Activated CD4-positive, alpha-beta T cell treated with anti-CD3 and anti-CD28 coated beads for 36 hours (primary cell): ENCODE data around the gene SURF1. TPM values are rescaled to one million over a fixed set of nuclear protein-coding genes. Genes with fewer than 3 reads are reported as not detected.
"Not testable (repeated sequence)": the region's sequence is repeated elsewhere in the genome, so short reads cannot be mapped to it uniquely, and the experiment has no call there.

Experiments
- ATAC-seq: fragments of 200-7000 bp; cut with Tn5 transposase; one replicate; pipeline ENCODE4 v1.10.0; 2021; ENCODE audit warnings: mild to moderate bottlenecking, moderate library complexity
- CTCF ChIA-PET: fragments of 350-600 bp; sonication (Branson Sonifier 250); formaldehyde crosslinking; loops from one replicate; lab custom pipeline; 2021; ENCODE audit warnings: antibody characterized with exemption; lab: Charles Lee
- POLR2A ChIA-PET: fragments of 350-600 bp; sonication (Branson Sonifier 250); formaldehyde crosslinking; loops from one replicate; lab custom pipeline; 2021; ENCODE audit warnings: antibody characterized with exemption, inconsistent platforms; lab: Charles Lee
- DNase-seq: peaks from one replicate; pipeline ENCODE4 v3.0.0-alpha.2; 2020
- H3K27ac Mint-ChIP-seq: one replicate; pipeline ENCODE4 v1.8.0; 2021; ENCODE audit warnings: mixed read lengths
- H3K27me3 Mint-ChIP-seq: one replicate; pipeline ENCODE4 v1.8.0; 2021; ENCODE audit warnings: mixed read lengths
- H3K36me3 Mint-ChIP-seq: one replicate; pipeline ENCODE4 v1.8.0; 2021; ENCODE audit warnings: low read depth, mixed read lengths
- H3K4me1 Mint-ChIP-seq: one replicate; pipeline ENCODE4 v1.8.0; 2021; ENCODE audit warnings: mixed read lengths
- H3K4me3 Mint-ChIP-seq: one replicate; pipeline ENCODE4 v1.8.0; 2021; ENCODE audit warnings: mild to moderate bottlenecking, moderate library complexity, mixed read lengths
- H3K9me3 Mint-ChIP-seq: one replicate; pipeline ENCODE4 v1.8.0; 2021; ENCODE audit warnings: low read depth, mixed read lengths
- intact Hi-C, 2 experiments: fragments of 100-400 bp; cut with DNase I in 1 of 2; cut with micrococcal nuclease in 1 of 2; formaldehyde crosslinking; loops; one replicate each; pipeline versions ENCODE4 v1.14.2 to v1.15.1; 2022 to 2024; cut with DNase I, micrococcal nuclease
- total RNA-seq, 2 experiments: library from RNA; stranded (reverse); gene quantifications; one replicate each; pipeline ENCODE4 v1.2.3, GENCODE V29; 2021

Gene SURF1
- total RNA-seq, 2 experiments from 2014 or later, result 17.4 to 29.1 TPM

DNA sequence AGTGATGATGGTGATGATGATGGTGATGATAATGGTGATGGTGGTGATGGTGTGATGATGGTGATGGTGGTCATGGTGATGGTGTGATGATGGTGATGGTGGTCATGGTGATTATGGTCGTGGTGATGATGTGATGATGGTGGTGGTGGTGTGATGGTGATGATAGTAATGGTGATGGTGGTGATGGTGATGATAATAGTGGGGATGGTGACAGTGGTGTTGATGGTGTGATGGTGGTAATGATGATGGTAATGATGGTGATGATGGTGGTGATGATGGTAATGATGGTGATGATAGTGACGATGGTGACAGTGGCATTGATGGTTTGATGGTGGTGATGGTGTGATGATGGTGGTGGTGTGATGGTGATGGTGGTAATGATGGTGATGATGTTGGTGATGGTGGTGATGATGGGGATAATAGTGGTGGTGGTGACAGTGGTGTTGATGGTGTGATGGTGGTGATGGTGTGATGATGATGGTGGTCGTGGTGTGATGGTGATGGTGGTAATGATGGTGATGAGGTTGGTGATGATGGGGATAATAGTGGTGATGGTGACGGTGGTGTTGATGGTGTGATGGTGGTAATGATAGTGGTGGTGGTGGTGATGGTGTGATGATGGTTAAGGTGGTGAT lies 26.3 kb upstream of the SURF1 start:
- H3K27ac Mint-ChIP-seq, result no peak overlapping the region
- no peaks in the 10 kb centered on the region for H3K4me1 Mint-ChIP-seq
- no peak for DNase-seq
- no peaks in the 10 kb centered on the region for H3K36me3 Mint-ChIP-seq
- H3K27me3 Mint-ChIP-seq, result no peaks in the 10 kb centered on the region
- no peaks in the 10 kb centered on the region for H3K9me3 Mint-ChIP-seq
- no peak for ATAC-seq
- POLR2A ChIA-PET, result no interaction called here
- intact Hi-C loops, result no loop called here
- H3K4me3 Mint-ChIP-seq, result no peak overlapping the region
- CTCF ChIA-PET, result no interaction called here

DNA sequence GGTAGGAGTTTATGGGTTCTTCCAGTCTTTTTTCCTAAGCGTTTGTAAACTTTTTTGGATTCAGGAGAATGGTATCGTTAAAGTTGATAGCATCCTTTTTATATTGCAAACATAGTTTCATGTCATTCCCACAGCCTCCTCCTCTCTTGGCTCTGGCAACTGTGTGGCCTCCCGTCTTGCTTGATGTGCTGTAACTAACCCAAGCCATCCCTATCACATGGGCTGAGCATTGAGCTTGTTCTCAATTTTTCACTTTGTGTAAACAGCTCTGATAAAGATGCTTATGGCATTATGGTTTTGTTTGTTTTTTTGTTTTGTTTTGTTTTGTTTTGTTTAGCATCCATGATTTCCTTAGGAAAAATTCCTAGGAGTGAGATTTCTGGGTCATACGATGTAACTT lies 24.4 kb upstream of the SURF1 start:
- ATAC-seq, result no peak
- no peak for DNase-seq
- CTCF ChIA-PET, result interaction anchor here (1.0 kb wide), 1 partner anchor 55 kb away, joined by 3 read pairs; no protein-coding TSS in a partner anchor
- H3K27me3 Mint-ChIP-seq, result no peaks in the 10 kb centered on the region
- intact Hi-C loops, result no loop called here
- H3K4me3 Mint-ChIP-seq, result no peak overlapping the region
- no peak overlapping the region for H3K27ac Mint-ChIP-seq
- no peaks in the 10 kb centered on the region for H3K36me3 Mint-ChIP-seq
- H3K9me3 Mint-ChIP-seq, result no peaks in the 10 kb centered on the region
- POLR2A ChIA-PET, result interaction anchor here (0.5 kb wide), 1 partner anchor 13 kb away, joined by 4 read pairs; no protein-coding TSS in a partner anchor
- peaks cover 2% of the 10 kb centered on the region for H3K4me1 Mint-ChIP-seq

- POLR2A ChIA-PET, result no interaction called here
- Mint-ChIP-seq H3K4me3 (no peak overlapping the region), H3K27ac (no peak overlapping the region), H3K36me3 (peaks cover 7% of the 10 kb centered on the region), H3K4me1 (peaks cover 5% of the 10 kb centered on the region), H3K27me3 (no peaks in the 10 kb centered on the region), H3K9me3 (no peaks in the 10 kb centered on the region)
- ATAC-seq (no peak), DNase-seq (no peak)
- intact Hi-C loops, result loop anchor here in 1 of 2 experiments (10.0 kb wide), 3 partner anchors 505 to 1025 kb away; partner anchors contain the start of genes AK8, SETX, SPACA9 and VAV2
- CTCF ChIA-PET, result interaction anchor here (0.6 kb wide), 1 partner anchor 110 kb away, joined by 4 read pairs; no protein-coding TSS in a partner anchor
These were observed 23.1 kb upstream of the SURF1 start for GRCh38 chr9:133379153-133380086.

GRCh38 chr9:133378408-133378962 lies 22.2 kb upstream of the SURF1 start:
- Mint-ChIP-seq H3K36me3 (peaks cover 13% of the 10 kb centered on the region), H3K9me3 (no peaks in the 10 kb centered on the region), H3K27me3 (no peaks in the 10 kb centered on the region), H3K4me3 (no peak overlapping the region), H3K27ac (no peak overlapping the region), H3K4me1 (peaks cover 10% of the 10 kb centered on the region)
- ChIA-PET CTCF (interaction anchor here (2.3 kb wide), 1 partner anchor 39 kb away, joined by 10 read pairs; no protein-coding TSS in a partner anchor), POLR2A (no interaction called here)
- intact Hi-C loops, result loop anchor here in 1 of 2 experiments (10.0 kb wide), 3 partner anchors 504 to 1024 kb away; partner anchors contain the start of genes AK8, SETX, SPACA9 and VAV2
- ATAC-seq (no peak), DNase-seq (no peak)

DNA sequence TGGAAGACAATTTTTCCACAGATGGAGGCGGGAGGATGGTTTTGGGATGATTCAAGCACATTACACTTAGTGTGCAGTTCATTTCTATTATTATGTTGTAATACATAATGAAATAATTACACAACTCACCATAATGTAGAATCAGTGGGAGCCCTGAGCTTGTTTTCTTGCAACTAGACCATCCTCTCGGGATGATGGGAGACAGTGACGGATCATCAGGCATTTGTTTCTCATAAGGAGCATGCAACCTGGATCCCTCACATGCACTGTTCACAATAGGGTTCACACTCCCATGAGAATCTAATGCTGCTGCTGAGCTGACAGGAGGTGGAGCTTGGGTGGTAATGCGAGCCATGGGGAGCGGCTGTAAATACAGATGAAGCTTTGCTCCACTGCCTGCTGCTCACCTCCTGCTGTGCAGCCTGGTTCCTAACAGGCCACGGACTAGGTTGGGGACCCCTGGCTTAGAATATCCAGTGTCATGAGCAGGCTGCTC lies 21.5 kb upstream of the SURF1 start:
- Mint-ChIP-seq H3K4me3 (no peak overlapping the region), H3K27ac (no peak overlapping the region), H3K36me3 (peaks cover 19% of the 10 kb centered on the region), H3K27me3 (no peaks in the 10 kb centered on the region), H3K9me3 (no peaks in the 10 kb centered on the region), H3K4me1 (peaks cover 17% of the 10 kb centered on the region)
- ChIA-PET CTCF (interaction anchor here (0.6 to 2.3 kb wide), 6 partner anchors 9 to 101 kb away, joined by 3 to 10 read pairs (median 5); partner anchors contain the start of gene SLC2A6), POLR2A (no interaction called here)
- DNase-seq (no peak), ATAC-seq (no peak)
- intact Hi-C loops, result loop anchor here in 1 of 2 experiments (2.0 to 10.0 kb wide), 5 partner anchors 355 to 1023 kb away; partner anchors contain the start of genes AK8, BRD3, SETX and SPACA9

DNA sequence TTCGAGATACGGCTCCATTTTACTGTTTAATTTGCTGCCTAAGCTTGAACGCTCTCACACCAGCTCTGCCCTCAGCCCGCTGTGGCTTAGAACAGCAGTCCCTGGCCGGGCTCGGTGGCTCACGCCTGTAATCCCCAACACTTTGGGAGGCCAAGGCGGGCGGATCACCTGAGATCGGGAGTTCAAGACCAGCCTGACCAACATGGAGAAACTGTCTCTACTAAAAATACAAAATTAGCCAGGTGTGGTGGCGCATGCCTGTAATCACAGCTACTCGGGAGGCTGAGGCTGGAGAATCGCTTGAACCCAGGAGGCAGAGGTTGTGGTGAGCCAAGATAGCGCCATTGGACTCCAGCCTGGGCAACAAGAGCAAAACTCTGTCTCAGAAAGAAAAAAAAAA lies 21.0 kb upstream of the SURF1 start:
- intact Hi-C loops, result loop anchor here in 1 of 2 experiments (2.0 to 10.0 kb wide), 5 partner anchors 354 to 1022 kb away; partner anchors contain the start of genes AK8, BRD3, SETX and SPACA9
- ATAC-seq, H3K27ac Mint-ChIP-seq, H3K9me3 Mint-ChIP-seq, DNase-seq, H3K27me3 Mint-ChIP-seq: not testable (repeated sequence)
- peaks cover 24% of the 10 kb centered on the region for H3K36me3 Mint-ChIP-seq
- H3K4me1 Mint-ChIP-seq, result peaks cover 22% of the 10 kb centered on the region
- H3K4me3 Mint-ChIP-seq, result peak overlapping the region; percentile 30
- CTCF ChIA-PET, result interaction anchor here (0.6 to 2.3 kb wide), 7 partner anchors 9 to 759 kb away, joined by 3 to 10 read pairs (median 4); partner anchors contain the start of genes SLC2A6 and WDR5
- POLR2A ChIA-PET, result interaction anchor here (0.7 to 1.4 kb wide), 4 partner anchors 30 to 896 kb away, joined by 3 read pairs; partner anchors contain the start of gene MED22

DNA sequence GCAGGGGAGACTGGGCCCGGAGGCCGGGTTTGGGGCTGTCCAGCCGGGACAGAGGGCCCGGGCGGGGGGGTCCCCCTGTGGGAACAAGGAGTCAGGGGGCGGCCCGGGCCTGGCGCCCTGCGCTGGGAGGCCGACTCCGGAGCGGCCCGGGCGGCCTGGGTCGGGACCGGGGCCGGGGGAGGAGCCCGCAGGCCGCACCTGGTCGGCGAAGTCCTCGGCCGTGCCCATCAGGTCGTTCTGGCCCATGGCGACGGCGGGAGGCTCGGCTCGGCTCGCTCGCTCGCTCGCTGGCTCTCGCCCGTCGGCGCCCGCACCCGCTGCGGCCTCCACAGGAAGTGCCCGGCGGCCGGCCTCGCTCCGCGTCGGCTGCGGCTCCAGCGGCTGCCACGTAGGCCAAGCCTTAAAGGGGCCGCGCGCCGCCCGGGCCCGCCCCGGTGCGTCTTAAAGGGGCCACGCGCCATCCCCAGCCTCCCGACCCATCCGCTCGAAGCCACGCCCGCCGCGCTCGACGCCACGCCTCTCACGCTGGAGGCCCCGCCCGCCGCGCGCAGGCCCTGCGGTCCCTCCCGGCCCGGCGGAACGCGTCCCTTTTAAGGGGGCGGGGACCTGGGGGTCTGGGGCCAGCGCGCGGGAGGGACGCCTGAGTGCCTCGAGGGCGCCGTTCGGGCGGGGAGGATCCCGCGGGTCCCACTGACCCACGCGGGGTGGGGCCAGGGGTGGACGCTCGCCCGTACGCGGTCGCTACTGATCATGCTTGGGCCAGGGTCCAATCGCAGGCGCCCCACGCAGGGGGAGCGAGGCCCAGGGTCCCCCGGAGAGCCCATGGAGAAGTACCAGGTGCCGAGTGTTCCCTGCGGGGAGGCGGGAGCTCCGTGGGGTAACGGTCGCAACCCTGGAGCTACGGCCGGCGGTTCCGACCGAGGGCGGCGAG lies 19.7 kb upstream of the SURF1 start, which contains the start of the genes STKLD1 and SURF4:
Gene STKLD1, plus strand, starts transcription at position 643 of the 931 bp plus-strand sequence. Its CDS starts 108 bp downstream, at position 751.
Gene SURF4, minus strand, starts transcription at position 337 of the 931 bp plus-strand sequence. Its CDS starts 91 bp downstream, at position 246.
- Mint-ChIP-seq H3K4me3 (peak within 1 kb of the TSS; percentile 100), H3K4me1 (peaks cover 35% of the 10 kb centered on the region), H3K27ac (peak within 1 kb of the TSS; percentile 99), H3K9me3 (no peaks in the 10 kb centered on the region), H3K36me3 (peaks cover 36% of the 10 kb centered on the region), H3K27me3 (no peaks in the 10 kb centered on the region)
- ATAC-seq (peak; percentile 70), DNase-seq (peak; percentile 97)
- CTCF ChIA-PET, result interaction anchor here (1.1 to 2.3 kb wide), 5 partner anchors 27 to 46 kb away, joined by 4 to 10 read pairs (median 5); partner anchors contain the start of gene REXO4
- POLR2A ChIA-PET, result interaction anchor here (0.8 to 9.9 kb wide), 3 partner anchors 24 to 39 kb away, joined by 3 to 287 read pairs (median 3); partner anchors contain the start of genes MED22, RPL7A, SURF1 and SURF2
- intact Hi-C loops, result loop anchor here (1.0 to 10.0 kb wide), 16 partner anchors 20 to 1021 kb away; partner anchors contain the start of genes REXO4 (in 2 of the 2), AK8 (in 1 of the 2), BRD3 (in 1 of the 2) and BRD3OS (in 1 of the 2)

DNA sequence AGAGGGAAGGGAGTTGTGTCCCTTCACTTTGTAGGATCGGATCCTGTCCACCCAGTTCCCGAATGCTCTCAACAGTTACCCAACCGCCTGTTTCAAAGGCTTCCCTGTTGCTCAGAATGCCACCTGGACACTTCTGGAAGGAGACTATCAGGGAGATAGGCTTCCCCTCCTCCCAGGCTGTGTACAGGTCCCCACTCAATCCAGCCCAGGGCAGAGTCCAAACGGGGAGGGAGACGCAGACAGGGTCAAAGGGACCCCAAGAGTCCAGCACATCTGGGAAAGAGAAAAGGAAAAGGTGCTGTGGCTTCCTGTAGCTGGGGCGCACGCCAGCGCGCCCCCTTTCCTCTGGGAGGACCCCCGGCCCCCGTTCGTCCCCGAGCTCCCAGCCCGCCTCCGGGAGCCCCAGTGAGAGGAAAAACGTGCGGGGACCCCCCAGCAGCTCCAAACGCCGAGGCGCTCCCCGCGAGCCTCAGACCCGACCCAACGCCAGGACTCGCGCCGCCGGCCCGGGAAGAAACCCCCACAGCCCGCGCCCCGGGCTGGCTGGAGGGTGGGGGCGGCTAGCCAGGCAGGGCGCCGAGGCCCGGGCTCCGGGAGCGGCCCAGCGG lies 18.9 kb upstream of the SURF1 start:
- no peaks in the 10 kb centered on the region for H3K9me3 Mint-ChIP-seq
- H3K27ac Mint-ChIP-seq, result peak overlapping the region; percentile 99
- peak overlapping the region; percentile 100 for H3K4me3 Mint-ChIP-seq
- H3K27me3 Mint-ChIP-seq, result no peaks in the 10 kb centered on the region
- DNase-seq (peak; percentile 51), ATAC-seq (no peak)
- POLR2A ChIA-PET, result interaction anchor here (1.1 to 9.9 kb wide), 3 partner anchors 13 to 345 kb away, joined by 3 to 287 read pairs (median 8); partner anchors contain the start of genes GTF3C5, MED22, RPL7A and SURF1
- intact Hi-C loops, result loop anchor here in 1 of 2 experiments (10.0 kb wide), 3 partner anchors 500 to 1020 kb away; partner anchors contain the start of genes AK8, SETX, SPACA9 and VAV2
- peaks cover 43% of the 10 kb centered on the region for H3K36me3 Mint-ChIP-seq
- CTCF ChIA-PET, result interaction anchor here (0.6 to 6.2 kb wide), 11 partner anchors 9 to 1052 kb away, joined by 3 to 44 read pairs (median 4); partner anchors contain the start of genes DDX31, REXO4, SURF1 and SURF2
- peaks cover 42% of the 10 kb centered on the region for H3K4me1 Mint-ChIP-seq
